H1 (cell line): ENCODE data around the gene HIGD2A. TPM values are rescaled to one million over a fixed set of nuclear protein-coding genes. Genes with fewer than 3 reads are reported as not detected.

ENCODE experiments used
- CTCF ChIA-PET: fragments of 300-600 bp; sonication (Branson Sonifier 250); formaldehyde crosslinking; loops from one replicate; lab custom pipeline; 2021; ENCODE audit not compliant: partially characterized antibody; lab: Charles Lee
- POLR2A ChIA-PET: fragments of 300-600 bp; sonication (Branson Sonifier 250); formaldehyde crosslinking; loops from one replicate; lab custom pipeline; 2021; ENCODE audit warnings: inconsistent platforms; ENCODE audit not compliant: partially characterized antibody; lab: Charles Lee
- DNase-seq, 2 experiments: peaks; one replicate each; pipeline versions ENCODE4 v3.0.0 to v3.0.0-alpha.2; 2010 to 2022; ENCODE audit warnings: low spot score in 2 of 2, low read depth in 1 of 2, mixed read lengths in 1 of 2
- FAIRE-seq: peaks from 2 replicates; lab custom pipeline; 2011; peaks lifted over from hg19 to GRCh38; lab: Jason Lieb, UNC
- H2AFZ ChIP-seq: 2 replicates; pipeline ENCODE4 v1.8.1; 2012; ENCODE audit warnings: low read length, inconsistent platforms
- H2AK5ac ChIP-seq: 2 replicates; pipeline ENCODE4 v1.6.1; 2013; ENCODE audit warnings: low read depth, low read length
- H2BK120ac ChIP-seq: replicated peaks from 2 replicates; pipeline ENCODE3; 2013; ENCODE audit warnings: low read depth, low read length, inconsistent platforms
- H2BK12ac ChIP-seq: 2 replicates; pipeline ENCODE4 v1.6.1; 2013; ENCODE audit warnings: low read depth, low read length
- H2BK15ac ChIP-seq: 2 replicates; pipeline ENCODE4 v1.6.1; 2013; ENCODE audit warnings: low read length
- H2BK20ac ChIP-seq: 2 replicates; pipeline ENCODE4 v1.6.1; 2013; ENCODE audit warnings: low read length
- H2BK5ac ChIP-seq: 2 replicates; pipeline ENCODE4 v1.6.1; 2013; ENCODE audit warnings: low read depth, low read length
- H3K14ac ChIP-seq: 2 replicates; pipeline ENCODE4 v1.6.1; 2013; ENCODE audit warnings: inconsistent platforms; ENCODE audit not compliant: insufficient read length
- H3K18ac ChIP-seq: 2 replicates; pipeline ENCODE4 v1.6.1; 2013; ENCODE audit warnings: low read length; ENCODE audit errors: extremely low read depth
- H3K23ac ChIP-seq: 2 replicates; pipeline ENCODE4 v1.6.1; 2013; ENCODE audit warnings: inconsistent platforms; ENCODE audit not compliant: insufficient read length
- H3K23me2 ChIP-seq: 2 replicates; pipeline ENCODE4 v1.6.1; 2013; ENCODE audit warnings: low read depth, low read length
- H3K27ac ChIP-seq: 2 replicates; pipeline ENCODE4 v1.6.1; 2011; ENCODE audit warnings: low read depth, low read length, inconsistent platforms
- H3K27me3 ChIP-seq, 4 experiments: replicated peaks in 1 of 4; 1 replicate in 1 of 4; 2 replicates in 3 of 4; pipeline versions ENCODE4 v1.6.1 to v1.8.1; 2011 to 2013; ENCODE audit warnings: low read length in 3 of 4, mild to moderate bottlenecking in 3 of 4, inconsistent platforms in 2 of 4, mixed read lengths in 2 of 4, moderate library complexity in 1 of 4; ENCODE audit not compliant: control insufficient read depth in 3 of 4, insufficient read depth in 3 of 4; ENCODE audit errors: extremely low read depth in 1 of 4
- H3K36me3 ChIP-seq, 4 experiments: 2 replicates each; pipeline versions ENCODE4 v1.6.1 to v1.8.1; 2011 to 2013; ENCODE audit warnings: mild to moderate bottlenecking in 4 of 4, low read length in 3 of 4, moderate library complexity in 2 of 4, control low read depth in 1 of 4, inconsistent platforms in 1 of 4; ENCODE audit not compliant: insufficient read depth in 4 of 4, control insufficient read depth in 2 of 4
- H3K4ac ChIP-seq: replicated peaks from 2 replicates; pipeline ENCODE3; 2013; ENCODE audit warnings: low read length, low read depth, mixed read lengths, inconsistent platforms; ENCODE audit not compliant: insufficient read length
- H3K4me1 ChIP-seq, 4 experiments: replicated peaks in 1 of 4; 1 replicate in 1 of 4; 2 replicates in 3 of 4; pipeline versions ENCODE4 v1.6.1 to v1.8.1; 2011 to 2013; ENCODE audit warnings: low read length in 3 of 4, inconsistent platforms in 2 of 4, mixed read lengths in 1 of 4; ENCODE audit not compliant: insufficient read depth in 4 of 4, control insufficient read depth in 3 of 4
- H3K4me2 ChIP-seq, 2 experiments: 2 replicates each; pipeline versions ENCODE4 v1.6.1 to v1.8.1; 2011 to 2013; ENCODE audit warnings: low read depth in 2 of 2, low read length in 2 of 2, control low read depth in 1 of 2, inconsistent platforms in 1 of 2, mild to moderate bottlenecking in 1 of 2; ENCODE audit not compliant: insufficient read depth in 1 of 2
- H3K4me3 ChIP-seq, 4 experiments: fragments of 200-600, 300-600 bp in 1 of 4; sonication (generic), shearing (Covaris generic), sonication (Bioruptor Twin) in 1 of 4; 2 replicates each; pipeline versions ENCODE4 v1.5.1 to v1.8.1; 2011 to 2016; ENCODE audit warnings: low read length in 4 of 4, low read depth in 3 of 4, control low read depth in 2 of 4, inconsistent platforms in 2 of 4, mild to moderate bottlenecking in 2 of 4, mixed read lengths in 1 of 4, moderate library complexity in 1 of 4; ENCODE audit not compliant: insufficient read depth in 2 of 4; ENCODE audit errors: extremely low read depth in 1 of 4
- H3K56ac ChIP-seq: replicated peaks from 2 replicates; pipeline ENCODE3; 2013; ENCODE audit warnings: low read depth, mild to moderate bottlenecking, mixed read lengths, low read length, inconsistent platforms; ENCODE audit not compliant: insufficient read length
- H3K79me1 ChIP-seq: 2 replicates; pipeline ENCODE4 v1.6.1; 2013; ENCODE audit warnings: low read depth, low read length, control low read depth
- H3K79me2 ChIP-seq, 2 experiments: 2 replicates each; pipeline versions ENCODE4 v1.6.1 to v1.8.1; 2012 to 2013; ENCODE audit warnings: low read length in 2 of 2, mild to moderate bottlenecking in 2 of 2, inconsistent platforms in 1 of 2; ENCODE audit not compliant: insufficient read depth in 2 of 2, control insufficient read depth in 1 of 2
- H3K9ac ChIP-seq, 4 experiments: replicated peaks in 1 of 4; 1 replicate in 1 of 4; 2 replicates in 3 of 4; pipeline versions ENCODE4 v1.6.1 to v1.8.1; 2011 to 2013; ENCODE audit warnings: low read depth in 3 of 4, low read length in 3 of 4, control low read depth in 2 of 4, mild to moderate bottlenecking in 2 of 4, moderate library complexity in 2 of 4, inconsistent platforms in 1 of 4; ENCODE audit errors: extremely low read depth in 1 of 4
- H3K9me3 ChIP-seq, 2 experiments: 2 replicates each; pipeline versions ENCODE4 v1.6.1 to v1.8.1; 2012 to 2013; ENCODE audit warnings: mild to moderate bottlenecking in 2 of 2, moderate library complexity in 2 of 2, control low read depth in 1 of 2, inconsistent platforms in 1 of 2, low read depth in 1 of 2, low read length in 1 of 2, mixed read lengths in 1 of 2; ENCODE audit not compliant: insufficient read depth in 2 of 2
- H4K20me1 ChIP-seq, 2 experiments: replicated peaks in 1 of 2; 2 replicates each; pipeline versions ENCODE3 to v1.8.1; 2011 to 2013; ENCODE audit warnings: inconsistent platforms in 2 of 2, low read length in 2 of 2, mild to moderate bottlenecking in 1 of 2; ENCODE audit not compliant: insufficient read depth in 2 of 2, control insufficient read depth in 1 of 2
- H4K5ac ChIP-seq: 2 replicates; pipeline ENCODE4 v1.6.1; 2013; ENCODE audit warnings: low read length, low read depth, mixed read lengths, inconsistent platforms; ENCODE audit not compliant: insufficient read length
- H4K8ac ChIP-seq: 2 replicates; pipeline ENCODE4 v1.8.0; 2013; ENCODE audit warnings: mild to moderate bottlenecking, moderate library complexity, low read length, inconsistent platforms; ENCODE audit not compliant: insufficient read depth; ENCODE audit errors: extremely low read depth
- H4K91ac ChIP-seq: replicated peaks from 2 replicates; pipeline ENCODE3; 2013; ENCODE audit warnings: low read length, mixed read lengths, inconsistent platforms; ENCODE audit not compliant: insufficient read length
- ATF3 ChIP-seq: IDR thresholded peaks from 2 replicates; pipeline ENCODE4 v1.6.1; 2011; ENCODE audit warnings: low read depth, mild to moderate bottlenecking, low read length; ENCODE audit not compliant: insufficient read depth
- BACH1 ChIP-seq: IDR thresholded peaks from 2 replicates; pipeline ENCODE4 v1.6.1; 2012; ENCODE audit warnings: low read length, improper control_type of control experiment
- EP300 ChIP-seq, 2 experiments: IDR thresholded peaks; 1 replicate in 1 of 2; 2 replicates in 1 of 2; pipeline ENCODE4 v1.6.1; 2011 to 2012; ENCODE audit warnings: low read depth in 2 of 2, low read length in 2 of 2, mild to moderate bottlenecking in 2 of 2, borderline replicate concordance in 1 of 2, inconsistent platforms in 1 of 2, moderate library complexity in 1 of 2
- GABPA ChIP-seq: IDR thresholded peaks from 2 replicates; pipeline ENCODE4 v1.6.1; 2011; ENCODE audit warnings: mild to moderate bottlenecking, low read length, moderate library complexity, borderline replicate concordance; ENCODE audit not compliant: insufficient read depth
- GTF2F1 ChIP-seq: IDR thresholded peaks from 2 replicates; pipeline ENCODE4 v1.6.1; 2012; ENCODE audit warnings: low read depth, low read length, improper control_type of control experiment, borderline replicate concordance
- JUND ChIP-seq: IDR thresholded peaks from 2 replicates; pipeline ENCODE4 v1.6.1; 2011; ENCODE audit warnings: mild to moderate bottlenecking, improper control_type of control experiment, low read length
- POU5F1 ChIP-seq: IDR thresholded peaks from 2 replicates; pipeline ENCODE4 v1.6.1; 2011; ENCODE audit warnings: low read depth, mild to moderate bottlenecking, low read length, moderate library complexity
- SIRT6 ChIP-seq: IDR thresholded peaks from one replicate; pipeline ENCODE4 v1.7.1; 2012; ENCODE audit warnings: low read length, inconsistent platforms
- SP1 ChIP-seq: IDR thresholded peaks from 2 replicates; pipeline ENCODE4 v1.6.1; 2011; ENCODE audit warnings: low read depth, low read length
- SRF ChIP-seq: IDR thresholded peaks from 2 replicates; pipeline ENCODE4 v1.6.1; 2011; ENCODE audit warnings: mild to moderate bottlenecking, low read depth, low read length, moderate library complexity
- TAF7 ChIP-seq: optimal IDR thresholded peaks from 2 replicates; pipeline ENCODE3; 2011; ENCODE audit warnings: low read depth, mild to moderate bottlenecking, inconsistent platforms, low read length, moderate library complexity, borderline replicate concordance
- ZNF274 ChIP-seq: IDR thresholded peaks from 2 replicates; pipeline ENCODE4 v1.7.0; 2012; ENCODE audit warnings: low read length, borderline replicate concordance; ENCODE audit errors: extremely low read depth
- WGBS, 2 experiments: shearing (Covaris generic) in 1 of 2; methylation state at CpG; one replicate each; pipeline versions ENCODE4 v1.1.6 to v1.1.7; 2013 to 2015; ENCODE audit warnings: low lambda C conversion rate in 2 of 2, mixed read lengths in 2 of 2, inconsistent platforms in 1 of 2, low coverage in 1 of 2, missing lambda C conversion rate in 1 of 2; ENCODE audit not compliant: insufficient replicate concordance in 2 of 2, insufficient coverage in 1 of 2, insufficient read length in 1 of 2; ENCODE audit errors: extremely low coverage in 1 of 2, missing lambda C conversion rate in 1 of 2; 5-methylcytosine and 5-hydroxymethylcytosine counted together
- polyA plus RNA-seq, 7 experiments: library from polyadenylated mRNA; depleted of rRNA in 3 of 7; stranded (reverse) in 5 of 7; unstranded in 2 of 7; fragments of >200 nt in 5 of 7; fragments of 200-250 nt in 2 of 7; gene quantifications; 1 replicate in 5 of 7; 2 replicates in 1 of 7; 4 replicates in 1 of 7; pipeline versions ENCODE4 v1.2.1 to v1.2.3, GENCODE V29; 2011 to 2013; ENCODE audit warnings: missing spikeins in 2 of 7, mixed read lengths in 2 of 7
- total RNA-seq: library from RNA; stranded (reverse); fragmentation: NEBNext Ultra II Directional; extraction: Animal tissue kit (Norgen Biotek cat#: 25700); gene quantifications from 2 replicates; pipeline ENCODE4 v1.2.1, GENCODE V29; 2021
- TF ChIP-seq, protein P1 (sequence below): IDR thresholded peaks from 2 replicates; pipeline ENCODE4 v1.6.1; 2012; ENCODE audit warnings: inconsistent platforms

HIGD2A gene
- total and polyA plus RNA-seq, 2 of the 8 experiments (the other 6 are each of a cell fraction or from before 2014, with no cell fraction given), result 95.5 to 264 TPM

- TF ChIP-seq GTF2F1, result no peak
- no peak for TF ChIP-seq GABPA
- no peak for TF ChIP-seq POU5F1
- TF ChIP-seq SIRT6, result no peak
- TF ChIP-seq BACH1, result no peak
- TF ChIP-seq ZNF274, result no peak
- TF ChIP-seq SP1, result no peak
- no peak for TF ChIP-seq JUND
- no peak for TF ChIP-seq TAF7
- TF ChIP-seq, protein P1, sequence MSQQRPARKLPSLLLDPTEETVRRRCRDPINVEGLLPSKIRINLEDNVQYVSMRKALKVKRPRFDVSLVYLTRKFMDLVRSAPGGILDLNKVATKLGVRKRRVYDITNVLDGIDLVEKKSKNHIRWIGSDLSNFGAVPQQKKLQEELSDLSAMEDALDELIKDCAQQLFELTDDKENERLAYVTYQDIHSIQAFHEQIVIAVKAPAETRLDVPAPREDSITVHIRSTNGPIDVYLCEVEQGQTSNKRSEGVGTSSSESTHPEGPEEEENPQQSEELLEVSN, result no peak
- TF ChIP-seq SRF, result no peak
- TF ChIP-seq EP300 (IDR thresholded peaks at IDR 0.05; ENCODE audit: borderline replicate concordance in 1 of 2, low read depth in 2 of 2, low read length in 2 of 2), result no peak
- TF ChIP-seq ATF3, result no peak
- no peak for FAIRE-seq
- no peak overlapping the region for H2BK5ac ChIP-seq
- peaks cover 0 to 6% (median 3%) of the 10 kb centered on the region in 4 experiments; a peak in 3 of 8 replicates for H3K36me3 ChIP-seq
- no peaks in the 10 kb centered on the region for H3K9me3 ChIP-seq
- no peak overlapping the region for H3K4me2 ChIP-seq
- 97% methylated on average over 7 of the region's 13 CpGs; no CpG with 5 or more reads in 1 of the 2 experiments for WGBS, 2 experiments
- H3K9ac ChIP-seq, result no peak overlapping the region
- H2BK120ac ChIP-seq, result no peak overlapping the region
- H2AFZ ChIP-seq, result no peak overlapping the region
- no peak overlapping the region for H3K23ac ChIP-seq
- peaks cover 5 to 33% (median 26%) of the 10 kb centered on the region in 4 experiments for H3K27me3 ChIP-seq
- H4K91ac ChIP-seq, result no peak overlapping the region
- H2AK5ac ChIP-seq, result no peak overlapping the region
- peaks cover 0 to 3% of the 10 kb centered on the region in 2 experiments for H4K20me1 ChIP-seq
- peaks cover 0 to 5% (median 3%) of the 10 kb centered on the region in 4 experiments; a peak in 4 of 7 replicates for H3K4me1 ChIP-seq
- ChIA-PET POLR2A (interaction anchor here (1.1 to 10.1 kb wide), 2 partner anchors 16 to 79 kb away, joined by 4 to 93 read pairs; partner anchors contain the start of genes HIGD2A and NOP16), CTCF (interaction anchor here (0.6 to 1.6 kb wide), 3 partner anchors 12 to 292 kb away, joined by 3 to 4 read pairs (median 3); no protein-coding TSS in a partner anchor)
- peaks cover 15% of the 10 kb centered on the region for H3K23me2 ChIP-seq
- no peak overlapping the region for H4K8ac ChIP-seq
- H3K4me3 ChIP-seq, result no peak overlapping the region
- no peak overlapping the region for H3K14ac ChIP-seq
- no peak overlapping the region for H3K56ac ChIP-seq
- no peaks in the 10 kb centered on the region for H3K79me2 ChIP-seq
- H2BK20ac ChIP-seq, result no peak overlapping the region
- no peak overlapping the region for H3K27ac ChIP-seq
- DNase-seq, result no peak
- H3K18ac ChIP-seq, result no peak overlapping the region
- H2BK15ac ChIP-seq, result no peak overlapping the region
- H3K79me1 ChIP-seq, result no peaks in the 10 kb centered on the region
- H2BK12ac ChIP-seq, result no peak overlapping the region
- H4K5ac ChIP-seq, result no peak overlapping the region
- H3K4ac ChIP-seq, result no peak overlapping the region
Measured at GRCh38 chr5:176368726-176369125, 19.8 kb upstream of the HIGD2A start.
